Lung (tissue), 12 donors: ENCODE data around the gene BCL2L13. TPM values are rescaled to one million over a fixed set of nuclear protein-coding genes. Genes with fewer than 3 reads are reported as not detected.

Source experiments
- ATAC-seq: fragments of 200-7000 bp; cut with Tn5 transposase; one replicate; pipeline ENCODE4 v1.9.1; 2020; ENCODE audit warnings: moderate number of reproducible peaks; ENCODE audit not compliant: insufficient read depth, low FRiP score
- DNase-seq, 3 donors: peaks; one replicate each; pipeline ENCODE4 v3.0.0-alpha.2; 2013 to 2017
- H3K27ac ChIP-seq, 2 donors: one replicate each; pipeline ENCODE4 v1.5.1; 2013; ENCODE audit warnings: mild to moderate bottlenecking in 2 of 2, moderate library complexity in 2 of 2, control low read depth in 1 of 2, inconsistent platforms in 1 of 2, low read depth in 1 of 2, low read length in 1 of 2
- H3K27me3 ChIP-seq, 3 donors: one replicate each; pipeline ENCODE4 v1.5.1; 2013; ENCODE audit warnings: low read length in 2 of 3; ENCODE audit not compliant: control insufficient read depth in 3 of 3, insufficient read depth in 3 of 3
- H3K36me3 ChIP-seq, 4 donors: one replicate each; pipeline ENCODE4 v1.5.1; 2013; ENCODE audit warnings: low read length in 4 of 4, mild to moderate bottlenecking in 1 of 4, moderate library complexity in 1 of 4; ENCODE audit not compliant: control insufficient read depth in 4 of 4, insufficient read depth in 4 of 4
- H3K4me1 ChIP-seq, 5 donors: one replicate each; pipeline ENCODE4 v1.5.1; 2013; ENCODE audit warnings: low read length in 5 of 5, mild to moderate bottlenecking in 2 of 5, moderate library complexity in 1 of 5; ENCODE audit not compliant: control insufficient read depth in 5 of 5, insufficient read depth in 5 of 5
- H3K4me3 ChIP-seq: one replicate; pipeline ENCODE4 v1.5.1; 2013; ENCODE audit warnings: mild to moderate bottlenecking, control low read depth, moderate library complexity
- H3K9ac ChIP-seq, 2 donors: one replicate each; pipeline ENCODE4 v1.5.1; 2013; ENCODE audit warnings: low read length in 2 of 2, control low read depth in 1 of 2; ENCODE audit not compliant: insufficient read depth in 1 of 2
- H3K9me3 ChIP-seq, 4 donors: one replicate each; pipeline ENCODE4 v1.5.1; 2013; ENCODE audit warnings: low read length in 3 of 4, mild to moderate bottlenecking in 1 of 4, moderate library complexity in 1 of 4; ENCODE audit not compliant: control insufficient read depth in 4 of 4, insufficient read depth in 3 of 4
- CTCF ChIP-seq: IDR thresholded peaks from 2 replicates; pipeline ENCODE4 v1.5.1; 2012; ENCODE audit warnings: mild to moderate bottlenecking; ENCODE audit errors: control extremely low read depth, extremely low read depth
- WGBS, 2 donors: extraction: QIAGEN DNeasy Blood & Tissue Kit; methylation state at CpG; one replicate each; pipeline ENCODE4 v1.1.7; 2013; 5-methylcytosine and 5-hydroxymethylcytosine counted together
- polyA plus RNA-seq, 2 donors: library from polyadenylated mRNA; stranded (reverse); fragments of 200-250 nt; gene quantifications; one replicate each; pipeline ENCODE4 v1.2.1, GENCODE V29; 2013
- total RNA-seq, 2 donors: library from RNA; depleted of rRNA in 1 of 2; stranded (reverse); fragments of >200 nt in 1 of 2; gene quantifications; one replicate each; pipeline ENCODE4 v1.2.1, GENCODE V29; 2014 to 2021
- donor health status: control.
- donor health status: control.
- donor health status: Bipolar disorder and iron deficiency.
- donor health status: healthy.
- donor health status: DM: yes; HTN: yes; CAD: no.

The BCL2L13 gene
- total and polyA plus RNA-seq, 4 donors: 21.4 to 52.4 (median 33.8) TPM

GRCh38 chr22:17705546-17705945 is 67.0 kb downstream of the BCL2L13 start:
- no peak overlapping the region for H3K9ac ChIP-seq
- WGBS, 2 donors: 96 to 98% methylated on average over 7 of the region's 7 CpGs
- no peaks in the 10 kb centered on the region for H3K4me1 ChIP-seq
- TF ChIP-seq CTCF: no peak
- no peaks in the 10 kb centered on the region for H3K9me3 ChIP-seq
- ATAC-seq (no peak), DNase-seq (no peak)
- no peak overlapping the region for H3K27ac ChIP-seq
- H3K27me3 ChIP-seq: no peaks in the 10 kb centered on the region
- no peak overlapping the region for H3K4me3 ChIP-seq
- H3K36me3 ChIP-seq: peaks cover 0 to 7% (median 4%) of the 10 kb centered on the region in 4 donors

GRCh38 chr22:17705951-17706900 is 67.7 kb downstream of the BCL2L13 start:
- Histone ChIP-seq H3K9me3 (no peaks in the 10 kb centered on the region), H3K4me3 (no peak overlapping the region), H3K4me1 (no peaks in the 10 kb centered on the region), H3K27ac (peak overlapping the region; percentile 24 to 42), H3K9ac (no peak overlapping the region), H3K27me3 (no peaks in the 10 kb centered on the region), H3K36me3 (peaks cover 0 to 7% (median 4%) of the 10 kb centered on the region in 4 donors)
- TF ChIP-seq CTCF: no peak
- ATAC-seq (peak; percentile 83), DNase-seq (peak in 2 of 3 donors; percentile 19 to 24)
- WGBS, 2 donors: 26 to 34% methylated on average over 9 of the region's 9 CpGs

- Histone ChIP-seq H3K27ac (peak overlapping the region in 1 of 2 donors; percentile 17), H3K9ac (no peak overlapping the region), H3K27me3 (no peaks in the 10 kb centered on the region), H3K36me3 (peaks cover 0 to 7% (median 4%) of the 10 kb centered on the region in 4 donors), H3K4me3 (no peak overlapping the region), H3K9me3 (no peaks in the 10 kb centered on the region), H3K4me1 (no peaks in the 10 kb centered on the region)
- DNase-seq (no peak), ATAC-seq (no peak)
- no peak for TF ChIP-seq CTCF
- 85 to 91% methylated on average over 1 of the region's 1 CpG for WGBS, 2 donors
These were observed 68.4 kb downstream of the BCL2L13 start for GRCh38 chr22:17706947-17707346.
